ENCODE data around the gene CSNK1G2. TPM values are rescaled to one million over a fixed set of nuclear protein-coding genes. Genes with fewer than 3 reads are reported as not detected.

The CSNK1G2 gene
- total RNA-seq, 1 experiment from 2014 or later, result 100.0 TPM

DNA sequence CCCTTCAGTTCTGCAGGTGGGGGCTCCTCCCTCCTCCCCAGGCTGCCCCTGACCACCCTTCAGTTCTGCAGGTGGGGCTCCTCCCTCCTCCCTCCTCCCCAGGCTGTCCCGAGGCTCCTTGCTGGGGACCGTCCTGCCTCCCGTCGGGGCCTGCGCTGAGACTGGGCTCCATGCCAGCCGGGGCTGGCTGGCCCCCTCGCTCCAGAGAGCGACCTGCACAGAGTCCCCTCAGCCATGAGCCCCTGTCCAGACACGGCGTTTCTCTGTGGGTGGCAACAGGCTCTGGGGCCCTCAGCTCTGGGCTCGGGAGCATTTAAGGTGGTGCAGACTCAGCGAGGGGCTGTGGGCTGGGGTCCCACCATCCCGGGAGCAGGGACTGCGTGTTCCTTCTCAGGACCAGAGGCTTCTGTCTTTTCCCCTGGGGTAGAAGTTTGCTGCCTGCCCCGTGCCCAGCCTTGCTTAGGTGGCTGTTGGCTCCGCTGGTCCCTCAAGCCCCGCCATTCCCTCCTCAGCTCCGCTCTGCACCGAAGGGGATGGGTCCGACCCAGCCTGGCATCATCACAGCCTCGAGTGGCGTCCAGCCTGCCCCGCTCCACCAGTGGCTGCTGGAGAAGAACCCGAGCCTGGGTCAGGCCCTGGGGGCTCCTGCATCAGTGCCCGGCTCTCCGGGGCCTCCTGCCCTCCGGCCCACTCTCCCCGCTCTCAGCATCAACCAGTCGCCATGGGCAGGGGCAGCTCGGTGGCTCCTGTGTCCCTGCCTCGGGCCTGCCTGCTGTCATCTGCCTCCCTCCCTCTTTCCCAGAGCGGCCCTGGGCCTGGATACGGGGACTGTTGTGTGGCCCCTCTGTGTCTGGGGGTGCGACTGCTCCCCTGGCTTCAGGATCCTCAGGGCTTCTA lies 27.6 kb downstream of the CSNK1G2 start:
- no peak overlapping the region for H3K27ac Mint-ChIP-seq
- WGBS (ENCODE audit: extremely low coverage, insufficient read length, low lambda C conversion rate), result no CpG with 5 or more reads among the region's 34 CpGs
- H3K9ac ChIP-seq (ENCODE audit: extremely low read depth, insufficient read length, low read length), result no peak overlapping the region

More for the DNA sequence above, 27.6 kb downstream of the CSNK1G2 start:
- Histone ChIP-seq H2BK20ac (ENCODE audit: low read depth, low read length, poor library complexity, severe bottlenecking) (no peak overlapping the region), H3K14ac (ENCODE audit: insufficient read depth, low read length) (no peak overlapping the region; the same call in 1 of the 2 replicates), H4K5ac (ENCODE audit: insufficient read length, low read depth, low read length) (no peak overlapping the region), H3K23ac (ENCODE audit: insufficient read length, low read depth, low read length) (no peak overlapping the region), H2AFZ (ENCODE audit: low read length) (no peak overlapping the region), H4K8ac (replicated peaks; ENCODE audit: insufficient read length, low read depth, low read length) (no peak overlapping the region), H3K56ac (ENCODE audit: insufficient read length, low read depth, low read length) (no peak overlapping the region), H2BK15ac (ENCODE audit: low read depth, low read length) (no peak overlapping the region), H3K18ac (ENCODE audit: insufficient read length, low read depth, low read length) (no peak overlapping the region), H3K27ac (ENCODE audit: insufficient read length, low read depth, low read length) (no peak overlapping the region), H4K91ac (ENCODE audit: insufficient read length, low read depth, low read length) (no peak overlapping the region), H2BK120ac (ENCODE audit: low read depth, low read length, poor library complexity, severe bottlenecking) (no peak overlapping the region), H3K4me1 (ENCODE audit: insufficient read depth, low read length) (no peaks in the 10 kb centered on the region), H2BK5ac (ENCODE audit: insufficient read length, low read length) (no peak overlapping the region), H2BK12ac (ENCODE audit: insufficient read length, low read depth, low read length) (no peak overlapping the region), H4K20me1 (ENCODE audit: control insufficient read depth, insufficient read depth, insufficient read length) (peaks cover 3% of the 10 kb centered on the region), H3K23me2 (ENCODE audit: insufficient read length, low read depth, low read length, poor library complexity, severe bottlenecking) (no peaks in the 10 kb centered on the region), H3K27me3 (ENCODE audit: insufficient read depth, low read length) (no peaks in the 10 kb centered on the region), H3K9me3 (ENCODE audit: control insufficient read depth, low read depth, low read length) (no peaks in the 10 kb centered on the region), H2AK5ac (ENCODE audit: insufficient read length, low read length) (no peak overlapping the region), H3K4me2 (ENCODE audit: insufficient read depth, insufficient read length, low read length) (no peak overlapping the region), H3K79me1 (ENCODE audit: insufficient read depth, low read depth, low read length, poor library complexity, severe bottlenecking) (peaks cover 3% of the 10 kb centered on the region), H3K79me2 (ENCODE audit: insufficient read depth, low read length) (peaks cover 6% of the 10 kb centered on the region; the same call in 1 of the 2 replicates), H3K4ac (ENCODE audit: low read depth, low read length) (no peak overlapping the region), H3T11ph (ENCODE audit: low read length) (no peak overlapping the region)
- Mint-ChIP-seq H3K36me3 (ENCODE audit: insufficient read depth in 1 of 3, low read depth in 3 of 3) (peaks cover 1 to 12% (median 12%) of the 10 kb centered on the region in 3 experiments; a peak in 5 of 7 replicates), H3K9me3 (no peaks in the 10 kb centered on the region), H3K4me1 (no peaks in the 10 kb centered on the region), H3K4me3 (no peak overlapping the region), H3K27me3 (ENCODE audit: low read depth) (no peaks in the 10 kb centered on the region)
- no peak for DNase-seq
- TF ChIP-seq, protein P1, sequence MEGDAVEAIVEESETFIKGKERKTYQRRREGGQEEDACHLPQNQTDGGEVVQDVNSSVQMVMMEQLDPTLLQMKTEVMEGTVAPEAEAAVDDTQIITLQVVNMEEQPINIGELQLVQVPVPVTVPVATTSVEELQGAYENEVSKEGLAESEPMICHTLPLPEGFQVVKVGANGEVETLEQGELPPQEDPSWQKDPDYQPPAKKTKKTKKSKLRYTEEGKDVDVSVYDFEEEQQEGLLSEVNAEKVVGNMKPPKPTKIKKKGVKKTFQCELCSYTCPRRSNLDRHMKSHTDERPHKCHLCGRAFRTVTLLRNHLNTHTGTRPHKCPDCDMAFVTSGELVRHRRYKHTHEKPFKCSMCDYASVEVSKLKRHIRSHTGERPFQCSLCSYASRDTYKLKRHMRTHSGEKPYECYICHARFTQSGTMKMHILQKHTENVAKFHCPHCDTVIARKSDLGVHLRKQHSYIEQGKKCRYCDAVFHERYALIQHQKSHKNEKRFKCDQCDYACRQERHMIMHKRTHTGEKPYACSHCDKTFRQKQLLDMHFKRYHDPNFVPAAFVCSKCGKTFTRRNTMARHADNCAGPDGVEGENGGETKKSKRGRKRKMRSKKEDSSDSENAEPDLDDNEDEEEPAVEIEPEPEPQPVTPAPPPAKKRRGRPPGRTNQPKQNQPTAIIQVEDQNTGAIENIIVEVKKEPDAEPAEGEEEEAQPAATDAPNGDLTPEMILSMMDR (conservative IDR thresholded peaks at IDR 0.05), result no peak
